22Rv1 (cell line): ENCODE results near the gene SPATA16.
"Not testable (repeated sequence)": the region's sequence is repeated elsewhere in the genome, so short reads cannot be mapped to it uniquely, and the experiment has no call there.

ENCODE experiments used
- H3K27ac ChIP-seq: fragments of 450-650 bp; 2 replicates; pipeline ENCODE4 v1.5.1; 2017
- ZFX ChIP-seq: fragments of 450-650 bp; IDR thresholded peaks from 2 replicates; pipeline ENCODE4 v1.6.1; 2017; ENCODE audit warnings: antibody characterized with exemption, borderline replicate concordance
- TF ChIP-seq, protein P1 (sequence below): fragments of 450-650 bp; IDR thresholded peaks from 2 replicates; pipeline ENCODE4 v1.5.1; 2017; ENCODE audit warnings: mild to moderate bottlenecking

The SPATA16 gene

DNA sequence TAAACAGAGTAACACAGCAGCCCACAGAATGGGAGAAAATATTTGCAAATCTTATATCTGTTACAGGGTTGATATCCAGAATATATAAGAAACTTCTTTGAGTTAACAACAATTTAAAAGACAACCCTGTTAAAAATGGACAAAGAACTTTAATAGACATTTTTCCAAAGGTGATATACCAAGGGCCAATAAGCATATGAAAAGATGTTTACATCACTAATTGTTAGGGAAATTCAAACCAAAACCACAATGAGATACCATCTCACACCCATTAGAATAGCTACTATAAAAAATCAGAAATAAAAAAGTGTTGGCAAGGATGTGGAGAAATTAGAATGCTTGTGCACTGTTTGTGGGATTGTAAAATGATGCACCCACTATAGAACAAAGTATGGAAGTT, 110.8 kb downstream of the SPATA16 start:
- H3K27ac ChIP-seq, result no peak overlapping the region
- no peak for TF ChIP-seq ZFX
- TF ChIP-seq, protein P1, sequence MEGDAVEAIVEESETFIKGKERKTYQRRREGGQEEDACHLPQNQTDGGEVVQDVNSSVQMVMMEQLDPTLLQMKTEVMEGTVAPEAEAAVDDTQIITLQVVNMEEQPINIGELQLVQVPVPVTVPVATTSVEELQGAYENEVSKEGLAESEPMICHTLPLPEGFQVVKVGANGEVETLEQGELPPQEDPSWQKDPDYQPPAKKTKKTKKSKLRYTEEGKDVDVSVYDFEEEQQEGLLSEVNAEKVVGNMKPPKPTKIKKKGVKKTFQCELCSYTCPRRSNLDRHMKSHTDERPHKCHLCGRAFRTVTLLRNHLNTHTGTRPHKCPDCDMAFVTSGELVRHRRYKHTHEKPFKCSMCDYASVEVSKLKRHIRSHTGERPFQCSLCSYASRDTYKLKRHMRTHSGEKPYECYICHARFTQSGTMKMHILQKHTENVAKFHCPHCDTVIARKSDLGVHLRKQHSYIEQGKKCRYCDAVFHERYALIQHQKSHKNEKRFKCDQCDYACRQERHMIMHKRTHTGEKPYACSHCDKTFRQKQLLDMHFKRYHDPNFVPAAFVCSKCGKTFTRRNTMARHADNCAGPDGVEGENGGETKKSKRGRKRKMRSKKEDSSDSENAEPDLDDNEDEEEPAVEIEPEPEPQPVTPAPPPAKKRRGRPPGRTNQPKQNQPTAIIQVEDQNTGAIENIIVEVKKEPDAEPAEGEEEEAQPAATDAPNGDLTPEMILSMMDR, result no peak

DNA sequence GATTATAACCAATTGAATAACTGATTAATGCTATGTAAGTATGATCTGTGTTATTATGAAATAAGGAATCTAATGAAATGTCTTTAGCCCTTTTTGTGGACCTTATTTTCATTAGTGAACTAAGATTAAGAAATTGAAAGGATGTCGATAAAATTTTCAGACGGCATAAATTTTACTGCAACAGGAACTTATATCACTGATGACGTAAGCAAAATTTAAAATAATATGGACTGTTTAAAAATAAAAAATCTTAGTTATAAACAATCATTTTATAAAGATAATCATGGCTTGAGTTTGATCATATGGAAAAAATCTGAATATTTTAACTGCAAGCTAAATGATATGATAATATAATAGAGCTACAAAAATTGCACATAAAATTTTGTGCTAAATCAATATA, 112.7 kb downstream of the SPATA16 start:
- no peak overlapping the region for H3K27ac ChIP-seq
- TF ChIP-seq, protein P1, result no peak
- no peak for TF ChIP-seq ZFX

DNA sequence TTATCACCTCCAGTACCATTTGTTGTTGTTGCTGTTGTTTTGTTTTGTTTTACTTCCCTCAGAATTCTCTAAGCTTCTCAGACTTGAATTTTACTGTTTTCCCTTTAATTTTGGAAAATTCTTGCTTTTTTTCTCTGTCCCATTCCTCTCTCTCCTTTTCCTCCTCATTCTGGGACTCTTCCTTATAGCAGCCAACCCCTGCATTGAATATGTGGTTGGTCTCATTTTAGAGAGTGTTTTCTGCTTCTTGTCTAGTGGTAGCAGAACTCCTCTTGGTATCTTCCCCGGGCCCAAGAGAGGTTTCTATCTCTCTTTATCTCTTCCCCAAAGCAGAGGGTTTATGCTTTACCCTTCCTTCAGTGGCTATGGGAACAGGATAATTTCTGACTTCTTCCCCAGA, 113.6 kb downstream of the SPATA16 start:
- TF ChIP-seq, protein P1, result no peak
- TF ChIP-seq ZFX, result no peak

DNA sequence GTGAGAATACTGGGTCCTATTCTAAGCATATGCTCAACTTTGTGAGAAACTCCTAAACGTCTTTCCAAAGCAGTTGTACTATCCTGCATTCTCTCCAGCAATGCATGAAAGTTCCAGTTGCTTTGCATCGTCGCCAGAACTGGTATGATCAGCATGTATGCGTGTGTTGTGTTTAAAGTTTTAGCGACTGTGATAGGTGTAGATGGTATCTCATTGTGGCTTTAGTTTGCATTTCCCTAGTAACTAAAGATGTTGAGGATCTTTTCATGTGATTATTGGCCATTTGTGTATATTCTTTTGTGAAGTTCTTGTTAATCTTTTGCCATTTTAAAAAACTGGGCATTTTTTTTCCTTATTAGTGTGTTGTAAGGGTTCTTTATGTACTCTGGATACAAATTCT, 115.1 kb downstream of the SPATA16 start:
- TF ChIP-seq, protein P1, result no peak
- TF ChIP-seq ZFX, result no peak
- no peak overlapping the region for H3K27ac ChIP-seq

More for the DNA sequence above, 113.6 kb downstream of the SPATA16 start:
- no peak overlapping the region for H3K27ac ChIP-seq

DNA sequence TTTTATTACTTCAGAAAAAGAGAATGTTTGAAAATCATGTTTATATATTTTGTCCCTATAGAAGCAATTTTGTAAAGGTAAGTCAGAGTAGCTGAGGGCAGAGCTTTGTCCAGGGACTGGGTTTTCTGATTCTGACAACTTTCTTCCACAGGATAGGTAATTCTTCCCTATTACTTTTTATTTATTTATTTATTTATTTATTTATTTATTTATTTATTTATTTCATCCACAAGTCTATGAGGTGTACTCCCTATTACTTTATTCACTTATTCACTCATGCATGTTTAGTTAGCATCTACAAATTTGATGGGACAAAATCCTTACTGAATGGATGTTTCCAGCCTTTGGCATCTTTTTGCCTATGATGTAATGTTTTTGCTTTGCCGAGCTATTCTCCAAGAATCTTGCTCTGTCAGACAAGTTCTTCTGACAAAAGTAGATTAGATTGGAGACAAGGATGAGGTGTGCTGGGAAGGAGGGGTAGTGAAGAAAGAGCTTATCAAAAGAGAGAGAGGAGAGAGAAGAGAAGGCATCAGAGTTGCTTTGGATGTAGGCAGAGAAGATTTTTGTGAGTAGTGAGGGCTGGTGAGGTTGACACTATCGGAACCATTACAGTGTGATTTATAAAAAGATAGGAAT, 119.4 kb downstream of the SPATA16 start:
- no peak for TF ChIP-seq ZFX
- TF ChIP-seq, protein P1, result no peak
- no peak overlapping the region for H3K27ac ChIP-seq

DNA sequence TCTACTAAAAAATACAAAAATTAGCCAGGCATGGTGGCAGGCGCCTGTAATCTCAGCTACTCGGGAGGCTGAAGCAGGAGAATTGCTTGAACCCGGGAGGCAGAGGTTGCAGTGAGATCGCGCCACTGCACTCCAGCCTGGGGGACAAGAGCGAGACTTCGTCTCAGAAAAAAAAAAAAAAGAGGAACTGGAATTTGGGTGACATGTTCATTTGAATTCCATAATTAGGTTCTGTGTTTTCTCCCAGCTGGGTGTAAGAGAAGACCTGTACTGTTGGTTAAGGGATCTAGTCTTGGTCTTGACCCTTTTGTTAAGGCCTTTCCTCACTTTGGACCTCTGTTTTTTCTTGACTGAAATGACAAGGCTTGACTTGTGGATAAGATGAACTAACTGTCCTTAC, 120.9 kb downstream of the SPATA16 start:
- not testable (repeated sequence) for H3K27ac ChIP-seq

DNA sequence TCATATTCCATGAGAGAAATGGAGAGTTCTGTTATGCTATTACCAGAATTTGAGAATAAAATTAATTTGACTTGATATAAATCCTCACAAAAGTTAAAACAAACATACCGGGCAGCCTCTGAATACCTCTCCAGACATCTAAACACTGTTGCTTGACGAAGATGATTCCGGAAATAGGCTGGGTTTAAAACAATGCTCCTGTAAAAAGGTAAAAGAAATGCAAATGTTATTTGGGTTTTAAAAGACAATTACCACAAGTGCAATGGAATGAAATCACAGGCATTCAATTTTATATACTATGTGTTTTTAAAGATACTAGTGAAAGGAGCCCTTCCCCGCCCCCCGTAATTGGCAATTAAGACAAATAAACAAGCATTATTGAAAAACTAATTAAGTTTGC, 121.7 kb downstream of the SPATA16 start:
- no peak overlapping the region for H3K27ac ChIP-seq
- no peak for TF ChIP-seq ZFX
- TF ChIP-seq, protein P1, result no peak

DNA sequence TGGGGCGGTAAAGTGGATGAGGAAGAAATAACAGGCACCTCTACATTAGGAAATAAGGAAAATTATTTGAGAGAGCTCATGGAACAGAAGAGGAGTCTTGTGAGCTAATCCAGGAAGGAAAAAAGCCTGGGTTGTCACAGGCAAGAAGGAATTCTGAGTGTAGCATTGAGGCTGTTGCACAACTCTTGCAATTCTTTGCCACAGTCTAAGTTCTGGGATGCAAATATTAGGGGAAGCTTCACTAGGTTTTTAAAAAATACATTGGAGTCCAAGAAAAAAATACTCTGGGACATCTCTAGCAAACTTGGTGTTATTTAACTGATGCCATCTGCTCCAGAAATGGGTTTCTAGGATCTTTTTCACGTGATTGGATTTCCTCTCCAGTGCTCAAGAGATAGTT, 122.3 kb downstream of the SPATA16 start:
- TF ChIP-seq, protein P1, result no peak
- no peak for TF ChIP-seq ZFX

More for the DNA sequence above, 122.3 kb downstream of the SPATA16 start:
- H3K27ac ChIP-seq, result no peak overlapping the region
